ENCODE results near the gene KCNH2. TPM values are rescaled to one million over a fixed set of nuclear protein-coding genes. Genes with fewer than 3 reads are reported as not detected.
A peak's percentile ranks its signal among the peaks of the same experiment; 100 is the strongest.

Gene KCNH2
- total and polyA plus RNA-seq, 2 of the 13 experiments (the other 11 are each of a cell fraction or from before 2014, with no cell fraction given), result 0.09 to 0.11 TPM

GRCh38 chr7:151008511-151009323, 30.6 kb upstream of the KCNH2 start (continued):
- no peak for TF ChIP-seq GMEB1 (CRISPR knock-in tag; IDR thresholded peaks at IDR 0.05; ENCODE audit: borderline replicate concordance)
- no peak for TF ChIP-seq CC2D1A (CRISPR knock-in tag; IDR thresholded peaks at IDR 0.05)
- peak; percentile 79 for TF ChIP-seq GABPB1 (CRISPR knock-in tag; IDR thresholded peaks at IDR 0.05)
- TF ChIP-seq TBP (CRISPR knock-in tag; IDR thresholded peaks at IDR 0.05), result no peak
- no peak for TF ChIP-seq ZNF382 (CRISPR knock-in tag; IDR thresholded peaks at IDR 0.05; ENCODE audit: borderline replicate concordance)
- TF ChIP-seq ELF1 (CRISPR knock-in tag; IDR thresholded peaks at IDR 0.05), result 0 out of 2 replicates have a peak, but pooled peaks have one; percentile 26
- no peak for TF ChIP-seq DR1 (CRISPR knock-in tag; IDR thresholded peaks at IDR 0.05)
- TF ChIP-seq ZBTB34 (CRISPR knock-in tag; IDR thresholded peaks at IDR 0.05), result 0 out of 2 replicates have a peak, but pooled peaks have one; percentile 45
- peak; percentile 54 for TF ChIP-seq RBFOX2 (IDR thresholded peaks at IDR 0.05; ENCODE audit: low read depth, low read length)
- TF ChIP-seq SRF (IDR thresholded peaks at IDR 0.05; ENCODE audit: low read depth, low read length), result no peak
- peak; percentile 63 for TF ChIP-seq SAP130 (CRISPR knock-in tag; IDR thresholded peaks at IDR 0.05; ENCODE audit: low read depth)
- no peak for TF ChIP-seq ATF1 (CRISPR knock-in tag; IDR thresholded peaks at IDR 0.05)
- TF ChIP-seq ZNF230 (CRISPR knock-in tag; IDR thresholded peaks at IDR 0.05), result no peak
- TF ChIP-seq GPN1 (CRISPR knock-in tag; IDR thresholded peaks at IDR 0.05; ENCODE audit: borderline replicate concordance), result no peak
- no peak for TF ChIP-seq TERF1 (CRISPR knock-in tag; IDR thresholded peaks at IDR 0.05)
- TF ChIP-seq IKZF1 (IDR thresholded peaks at IDR 0.05), result no peak
- no peak for TF ChIP-seq ZNF839 (CRISPR knock-in tag; IDR thresholded peaks at IDR 0.05; ENCODE audit: borderline replicate concordance)
- peak; percentile 38; the same call in 1 of the 2 replicates for TF ChIP-seq ETV5 (CRISPR knock-in tag; IDR thresholded peaks at IDR 0.05; ENCODE audit: borderline replicate concordance)
- TF ChIP-seq ZNF251 (CRISPR knock-in tag; IDR thresholded peaks at IDR 0.05), result no peak
- no peak for TF ChIP-seq ZC3H4 (CRISPR knock-in tag; IDR thresholded peaks at IDR 0.05; ENCODE audit: borderline replicate concordance)
- TF ChIP-seq CHD4 (IDR thresholded peaks at IDR 0.05; ENCODE audit: borderline replicate concordance, low read length), result no peak
- TF ChIP-seq TSC22D2 (CRISPR knock-in tag; IDR thresholded peaks at IDR 0.05; ENCODE audit: borderline replicate concordance), result no peak
- no peak for TF ChIP-seq MAFG (CRISPR knock-in tag; IDR thresholded peaks at IDR 0.05)

Measured in HepG2 (cell line).